Glomerular visceral epithelial cell (primary cell): ENCODE results near the gene BEST3.
A peak's percentile ranks its signal among the peaks of the same experiment; 100 is the strongest.

ENCODE experiments used
- DNase-seq: peaks from one replicate; pipeline ENCODE4 v3.0.0-alpha.2; 2016; ENCODE audit errors: extremely low spot score

BEST3 gene

GRCh38 chr12:69698769-69699540 lies at the start of gene BEST3:
Gene BEST3 (minus strand): TSS chr12:69699303. CDS start chr12:69697798, 1,505 bp downstream.
- no peak for DNase-seq

GRCh38 chr12:69744109-69744508 lies 45.0 kb upstream of the BEST3 start:
- DNase-seq = no peak

GRCh38 chr12:69739287-69740191 lies 40.4 kb upstream of the BEST3 start:
- peak; percentile 61 for DNase-seq

GRCh38 chr12:69738351-69739286 lies 39.5 kb upstream of the BEST3 start, which contains the start of gene RAB3IP:
Gene RAB3IP (plus strand): TSS chr12:69738860. CDS start chr12:69755409, 16,549 bp downstream.
- peak; percentile 93 for DNase-seq

GRCh38 chr12:69733638-69734037 lies 34.5 kb upstream of the BEST3 start:
- DNase-seq = no peak

GRCh38 chr12:69732088-69732487 lies 33.0 kb upstream of the BEST3 start:
- DNase-seq = peak; percentile 67

- DNase-seq = no peak
Measured at GRCh38 chr12:69726922-69727321, 27.8 kb upstream of the BEST3 start.

GRCh38 chr12:69720750-69721149 lies 21.6 kb upstream of the BEST3 start:
- DNase-seq = no peak

- DNase-seq = no peak
Measured at GRCh38 chr12:69719336-69720316, 20.5 kb upstream of the BEST3 start.

GRCh38 chr12:69714542-69714941 lies 15.4 kb upstream of the BEST3 start:
- DNase-seq = no peak

- DNase-seq = no peak
Measured at GRCh38 chr12:69712826-69713225, 13.7 kb upstream of the BEST3 start.

- no peak for DNase-seq
Measured at GRCh38 chr12:69708649-69709048, 9.5 kb upstream of the BEST3 start.

- no peak for DNase-seq
Measured at GRCh38 chr12:69704357-69704756, 5.3 kb upstream of the BEST3 start.

GRCh38 chr12:69703146-69703642 lies 4.1 kb upstream of the BEST3 start:
- DNase-seq = no peak

GRCh38 chr12:69701826-69702225 lies 2.7 kb upstream of the BEST3 start:
- no peak for DNase-seq

GRCh38 chr12:69698054-69698453 lies 1.0 kb downstream of the BEST3 start:
- DNase-seq = no peak

GRCh38 chr12:69694123-69694522 lies 5.0 kb downstream of the BEST3 start:
- no peak for DNase-seq

GRCh38 chr12:69689638-69690037 lies 9.5 kb downstream of the BEST3 start:
- DNase-seq = no peak

- peak; percentile 93 for DNase-seq
Measured at GRCh38 chr12:69688471-69689427, 10.4 kb downstream of the BEST3 start.
